WERI-Rb-1 (cell line): ENCODE measurements around the gene ARL14.

Source experiments
- DNase-seq: peaks from one replicate; pipeline ENCODE4 v3.0.0-alpha.2; 2020
- H3K27ac ChIP-seq: fragments of 250-450 bp; sonication (Bioruptor Pico); 2 replicates; pipeline ENCODE4 v1.5.1; 2020; ENCODE audit warnings: mild to moderate bottlenecking, moderate library complexity
- H3K27me3 ChIP-seq: fragments of 250-450 bp; sonication (Bioruptor Pico); 2 replicates; pipeline ENCODE4 v1.5.1; 2021; ENCODE audit warnings: mild to moderate bottlenecking, low read depth, moderate library complexity; ENCODE audit not compliant: insufficient read depth, severe bottlenecking
- H3K36me3 ChIP-seq: fragments of 250-450 bp; sonication (Bioruptor Pico); 2 replicates; pipeline ENCODE4 v1.5.1; 2020; ENCODE audit warnings: mild to moderate bottlenecking, moderate library complexity
- H3K4me3 ChIP-seq: 2 replicates; pipeline ENCODE4 v1.5.1; 2011; ENCODE audit warnings: low read depth, mild to moderate bottlenecking, control low read depth, low read length
- H3K9me3 ChIP-seq: fragments of 250-450 bp; sonication (Bioruptor Pico); 2 replicates; pipeline ENCODE4 v1.5.1; 2021; ENCODE audit warnings: mild to moderate bottlenecking, moderate library complexity; ENCODE audit not compliant: severe bottlenecking
- TF ChIP-seq, protein P1 (sequence below): IDR thresholded peaks from 2 replicates; pipeline ENCODE4 v1.5.1; 2011; ENCODE audit warnings: low read depth, mild to moderate bottlenecking, control low read depth, inconsistent platforms, low read length

Gene ARL14

DNA sequence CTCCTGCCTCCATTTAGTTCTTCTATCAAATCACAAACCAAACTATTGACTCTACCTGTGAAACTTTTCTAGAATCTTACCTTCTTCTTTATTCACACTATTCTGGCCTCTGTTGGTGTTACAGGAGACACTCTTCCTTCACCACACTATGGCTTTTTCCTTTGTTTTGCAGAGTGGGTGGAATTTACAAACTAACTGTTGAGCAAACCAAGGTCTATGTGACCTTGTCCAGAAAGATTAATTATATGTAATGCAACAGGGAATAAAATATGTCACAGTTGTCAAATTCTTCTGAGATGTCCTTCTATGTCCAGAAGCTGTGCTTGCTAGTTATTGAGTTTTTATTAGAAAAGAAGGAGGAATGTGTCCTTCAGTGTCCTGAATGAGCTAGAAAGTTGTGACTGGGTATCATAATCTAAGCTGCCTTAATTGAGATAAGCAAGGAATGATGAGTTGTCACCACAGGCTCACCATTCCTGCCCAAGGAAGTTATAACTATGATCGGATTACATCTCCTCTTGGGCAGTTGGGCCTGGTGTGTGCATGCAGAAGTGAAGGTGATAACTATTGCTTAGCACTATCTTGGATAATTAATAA is 21.7 kb downstream of the ARL14 start:
- no peak for DNase-seq
- Histone ChIP-seq H3K27me3 (no peaks in the 10 kb centered on the region), H3K4me3 (no peak overlapping the region), H3K27ac (no peak overlapping the region), H3K9me3 (no peaks in the 10 kb centered on the region), H3K36me3 (no peaks in the 10 kb centered on the region)
- TF ChIP-seq, protein P1, sequence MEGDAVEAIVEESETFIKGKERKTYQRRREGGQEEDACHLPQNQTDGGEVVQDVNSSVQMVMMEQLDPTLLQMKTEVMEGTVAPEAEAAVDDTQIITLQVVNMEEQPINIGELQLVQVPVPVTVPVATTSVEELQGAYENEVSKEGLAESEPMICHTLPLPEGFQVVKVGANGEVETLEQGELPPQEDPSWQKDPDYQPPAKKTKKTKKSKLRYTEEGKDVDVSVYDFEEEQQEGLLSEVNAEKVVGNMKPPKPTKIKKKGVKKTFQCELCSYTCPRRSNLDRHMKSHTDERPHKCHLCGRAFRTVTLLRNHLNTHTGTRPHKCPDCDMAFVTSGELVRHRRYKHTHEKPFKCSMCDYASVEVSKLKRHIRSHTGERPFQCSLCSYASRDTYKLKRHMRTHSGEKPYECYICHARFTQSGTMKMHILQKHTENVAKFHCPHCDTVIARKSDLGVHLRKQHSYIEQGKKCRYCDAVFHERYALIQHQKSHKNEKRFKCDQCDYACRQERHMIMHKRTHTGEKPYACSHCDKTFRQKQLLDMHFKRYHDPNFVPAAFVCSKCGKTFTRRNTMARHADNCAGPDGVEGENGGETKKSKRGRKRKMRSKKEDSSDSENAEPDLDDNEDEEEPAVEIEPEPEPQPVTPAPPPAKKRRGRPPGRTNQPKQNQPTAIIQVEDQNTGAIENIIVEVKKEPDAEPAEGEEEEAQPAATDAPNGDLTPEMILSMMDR = no peak

DNA sequence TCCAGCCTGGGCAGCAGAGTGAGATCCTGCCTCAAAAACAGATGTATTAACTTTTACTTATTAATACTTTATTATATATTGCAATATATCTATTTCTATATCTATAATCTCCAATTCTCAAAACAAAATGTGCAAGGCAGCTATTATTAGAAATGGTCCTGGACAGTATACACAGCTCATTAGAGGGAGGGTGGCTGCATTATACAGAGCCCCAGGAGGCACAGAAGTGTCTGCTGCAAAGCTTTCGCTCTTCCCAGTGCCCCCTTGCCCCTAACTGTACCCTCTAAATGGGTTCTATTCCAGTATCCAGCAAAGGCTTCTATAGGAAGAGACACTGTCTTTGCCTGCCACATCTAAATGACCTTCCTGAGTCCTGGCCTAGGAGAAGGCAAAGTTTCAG is 24.5 kb downstream of the ARL14 start:
- TF ChIP-seq, protein P1 = no peak

DNA sequence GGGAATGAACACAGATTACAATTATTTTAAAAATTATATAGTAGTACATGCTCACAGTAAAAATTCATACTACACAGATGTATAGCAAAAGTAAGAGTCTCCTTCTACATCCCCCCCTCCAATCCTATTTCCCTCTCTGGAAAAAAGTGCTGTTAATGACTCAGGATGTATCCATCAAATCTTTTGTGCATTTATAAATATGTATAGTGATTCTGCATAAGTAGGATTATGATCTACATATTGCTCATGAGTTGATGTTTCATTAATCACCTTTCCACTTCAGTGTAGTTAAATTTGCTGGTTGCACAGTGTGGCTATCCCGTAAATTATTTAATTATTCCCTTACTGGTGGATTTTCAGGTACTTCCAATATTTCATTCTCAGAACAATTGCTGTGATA is 25.3 kb downstream of the ARL14 start:
- no peak for DNase-seq
- H3K4me3 ChIP-seq = no peak overlapping the region
- no peaks in the 10 kb centered on the region for H3K27me3 ChIP-seq
- TF ChIP-seq, protein P1 = no peak
- H3K36me3 ChIP-seq = no peaks in the 10 kb centered on the region
- H3K27ac ChIP-seq = no peak overlapping the region
- H3K9me3 ChIP-seq = no peaks in the 10 kb centered on the region

More for the DNA sequence above, 24.5 kb downstream of the ARL14 start:
- no peak for DNase-seq
- Histone ChIP-seq H3K27me3 (no peaks in the 10 kb centered on the region), H3K36me3 (no peaks in the 10 kb centered on the region), H3K4me3 (no peak overlapping the region), H3K9me3 (no peaks in the 10 kb centered on the region), H3K27ac (no peak overlapping the region)

DNA sequence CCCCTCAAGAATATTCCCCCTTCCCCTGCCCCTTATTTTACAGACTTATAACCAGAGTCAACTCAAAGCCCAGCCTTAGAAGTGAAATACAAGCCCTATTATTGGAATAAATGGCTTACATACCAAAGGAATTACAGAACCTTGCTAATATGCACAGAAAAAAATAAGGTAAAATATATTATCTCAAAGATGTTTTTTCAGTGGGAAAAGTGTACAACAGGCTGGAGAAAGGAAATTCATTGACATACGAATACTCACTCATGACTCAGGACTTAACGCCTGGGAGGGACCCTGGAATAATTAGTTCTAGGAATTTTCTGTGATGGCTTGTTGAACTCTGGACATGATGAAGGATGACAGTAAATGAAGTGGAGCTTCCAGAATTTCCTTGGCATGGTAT is 27.0 kb downstream of the ARL14 start:
- TF ChIP-seq, protein P1 = no peak
- H3K36me3 ChIP-seq = no peaks in the 10 kb centered on the region
- H3K27ac ChIP-seq = no peak overlapping the region

DNA sequence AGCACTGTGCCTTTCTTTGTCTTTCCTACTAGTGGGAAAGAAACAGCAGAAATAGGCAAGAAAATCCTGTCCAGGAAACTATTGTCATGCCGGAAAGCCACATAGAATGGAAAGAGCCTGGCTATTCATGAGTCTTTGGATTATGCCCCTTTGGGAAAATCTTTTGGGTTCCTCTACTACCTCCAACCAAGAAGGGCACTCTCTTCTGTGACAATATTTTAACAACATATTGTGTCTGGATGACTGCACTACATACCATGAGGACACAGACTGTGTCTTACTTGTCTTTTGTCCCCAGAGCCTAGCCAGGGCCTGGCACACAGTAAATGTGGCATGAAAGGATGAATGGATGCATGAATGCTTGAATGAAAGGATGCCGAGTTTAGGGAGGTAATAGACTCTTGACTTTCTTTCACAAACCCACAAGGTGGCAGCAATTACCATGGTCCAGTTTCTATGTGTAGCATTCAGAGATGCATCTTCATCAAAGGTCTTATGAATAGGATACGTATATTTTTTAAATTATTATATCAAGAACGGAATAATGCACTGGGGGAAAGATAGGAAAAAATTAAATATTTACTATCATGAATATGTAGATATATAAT is 30.3 kb downstream of the ARL14 start:
- peak; percentile 30 for DNase-seq
- Histone ChIP-seq H3K27me3 (no peaks in the 10 kb centered on the region), H3K9me3 (no peaks in the 10 kb centered on the region), H3K27ac (no peak overlapping the region), H3K4me3 (no peak overlapping the region), H3K36me3 (no peaks in the 10 kb centered on the region)
- TF ChIP-seq, protein P1 = peak; percentile 49

More for the DNA sequence above, 27.0 kb downstream of the ARL14 start:
- no peak for DNase-seq
- H3K27me3 ChIP-seq = no peaks in the 10 kb centered on the region
- no peak overlapping the region for H3K4me3 ChIP-seq
- H3K9me3 ChIP-seq = no peaks in the 10 kb centered on the region
